SIG-M5 treated with dmso at 0.1 percent for 504 hours (cell line): ENCODE data around the gene DENND5B.
"Not testable (repeated sequence)": the region's sequence is repeated elsewhere in the genome, so short reads cannot be mapped to it uniquely, and the experiment has no call there.

Experiments used
- DNase-seq: peaks from one replicate; lab custom pipeline; 2025; ENCODE audit not compliant: unreplicated experiment; lab: John Stamatoyannopoulos, UW

Gene DENND5B

GRCh38 chr12:31560516-31560915 lies 30.4 kb downstream of the DENND5B start:
- DNase-seq: no peak

GRCh38 chr12:31558521-31558920 lies 32.4 kb downstream of the DENND5B start:
- DNase-seq: no peak

DNA sequence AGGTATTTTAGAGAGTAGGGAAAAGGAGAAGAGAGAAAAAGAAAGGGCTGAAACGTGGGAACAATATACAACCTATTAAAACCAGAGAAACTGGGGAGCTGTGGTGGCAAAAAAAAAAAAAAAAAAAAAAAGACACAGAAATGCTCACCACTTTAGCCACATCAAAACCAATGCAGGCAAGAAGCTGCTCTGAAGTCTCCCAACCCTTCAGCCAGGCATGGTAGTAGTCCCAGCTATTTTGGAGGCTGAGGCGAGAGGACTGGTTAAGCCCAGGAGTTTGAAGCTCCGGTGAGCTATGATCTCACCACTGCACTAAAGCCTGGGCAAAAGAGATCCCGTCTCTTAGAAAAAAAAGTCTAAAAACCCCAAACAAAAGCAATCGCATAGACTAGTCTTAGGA lies 33.2 kb downstream of the DENND5B start:
- no peak for DNase-seq

DNA sequence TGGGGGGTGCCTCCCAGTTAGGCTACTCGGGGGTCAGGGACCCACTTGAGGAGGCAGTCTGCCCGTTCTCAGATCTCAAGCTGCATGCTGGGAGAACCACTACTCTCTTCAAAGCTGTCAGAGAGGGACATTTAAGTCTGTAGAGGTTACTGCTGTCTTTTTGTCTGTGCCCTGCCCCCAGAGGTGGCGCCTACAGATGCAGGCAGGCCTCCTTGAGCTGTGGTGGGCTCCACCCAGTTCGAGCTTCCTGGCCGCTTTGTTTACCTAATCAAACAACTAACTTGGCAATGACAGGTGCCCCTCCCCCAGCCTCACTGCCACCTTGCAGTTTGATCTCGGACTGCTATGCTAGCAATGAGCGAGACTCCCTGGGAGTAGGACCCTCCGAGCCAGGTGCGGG lies 35.5 kb downstream of the DENND5B start:
- not testable (repeated sequence) for DNase-seq

GRCh38 chr12:31550590-31550989 lies 40.3 kb downstream of the DENND5B start:
- not testable (repeated sequence) for DNase-seq

DNA sequence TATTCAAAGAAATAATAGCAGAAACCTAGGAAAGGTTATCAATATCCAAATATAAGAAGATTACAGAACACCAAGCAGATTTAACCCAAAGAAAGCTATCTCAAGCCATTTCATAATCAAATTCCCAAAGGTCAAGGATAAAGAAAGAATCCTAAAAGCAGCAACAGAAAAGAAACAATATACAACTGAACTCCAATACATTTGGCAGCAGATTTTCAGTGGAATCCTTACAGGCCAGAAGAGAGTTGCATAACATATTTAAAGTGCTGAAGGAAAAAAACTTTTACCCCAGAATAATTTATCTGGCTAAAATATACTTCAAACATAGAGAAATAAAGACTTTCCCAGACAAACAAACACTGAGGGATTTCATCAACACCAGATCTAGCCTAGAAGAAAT lies 54.3 kb downstream of the DENND5B start:
- DNase-seq: no peak

DNA sequence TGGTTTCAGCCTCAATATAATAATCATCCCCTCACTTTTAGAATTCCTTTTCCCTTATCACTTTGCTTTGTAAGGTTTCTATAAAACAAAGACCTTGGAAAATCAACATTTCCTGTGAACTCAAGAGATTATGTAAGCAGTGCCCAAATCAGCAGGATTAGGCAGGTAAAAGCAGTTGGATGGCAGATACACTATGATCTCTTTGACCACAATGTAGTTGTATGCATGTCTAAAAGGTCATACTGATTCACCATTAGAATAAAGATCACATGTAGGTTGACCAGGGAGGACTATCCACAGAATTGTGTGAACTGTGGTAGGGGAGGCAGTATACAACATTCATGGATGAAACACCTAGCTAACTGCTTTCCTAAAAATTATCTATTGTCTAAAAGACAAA lies 57.5 kb downstream of the DENND5B start:
- no peak for DNase-seq

DNA sequence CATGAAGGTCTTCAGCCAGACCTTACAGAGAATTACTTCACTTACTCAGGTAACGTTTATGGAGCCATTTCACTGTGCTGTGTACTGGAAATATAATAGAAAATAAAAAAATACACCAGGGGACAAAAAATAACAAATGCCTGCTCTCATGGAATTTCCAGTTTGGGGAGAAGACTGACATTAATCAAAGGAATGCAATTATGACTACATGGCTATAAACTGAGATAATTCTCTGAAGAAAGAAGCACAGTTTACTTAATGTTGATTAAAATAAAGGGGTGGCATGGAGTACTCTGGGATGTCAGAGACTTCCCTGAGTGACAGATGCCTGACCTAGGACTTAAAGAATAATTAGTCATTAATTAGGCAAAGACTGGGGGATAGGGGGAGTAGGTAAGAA lies 59.0 kb downstream of the DENND5B start:
- no peak for DNase-seq

GRCh38 chr12:31528095-31528494 lies 62.8 kb downstream of the DENND5B start:
- no peak for DNase-seq

GRCh38 chr12:31527083-31527482 lies 63.9 kb downstream of the DENND5B start:
- no peak for DNase-seq

DNA sequence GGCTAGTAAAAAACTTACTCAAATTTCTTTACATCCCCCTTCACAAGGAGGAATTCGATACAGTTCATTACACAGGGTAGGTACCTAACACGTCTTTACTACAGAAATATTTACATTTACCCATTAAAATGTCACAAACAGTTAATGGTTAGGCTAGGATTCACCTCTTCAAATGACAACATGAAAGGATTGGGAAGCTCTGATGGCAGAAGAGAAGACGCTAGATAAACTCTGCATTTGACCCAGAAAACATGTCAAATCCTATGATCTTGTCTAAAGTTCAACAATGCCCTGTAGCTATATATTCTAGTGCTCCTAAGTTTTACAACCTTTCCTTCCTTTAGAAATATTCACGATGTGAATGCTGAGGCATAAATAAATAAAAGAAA lies 64.8 kb downstream of the DENND5B start:
- DNase-seq: no peak

- no peak for DNase-seq
Observed at GRCh38 chr12:31525496-31526157, 65.3 kb downstream of the DENND5B start.

DNA sequence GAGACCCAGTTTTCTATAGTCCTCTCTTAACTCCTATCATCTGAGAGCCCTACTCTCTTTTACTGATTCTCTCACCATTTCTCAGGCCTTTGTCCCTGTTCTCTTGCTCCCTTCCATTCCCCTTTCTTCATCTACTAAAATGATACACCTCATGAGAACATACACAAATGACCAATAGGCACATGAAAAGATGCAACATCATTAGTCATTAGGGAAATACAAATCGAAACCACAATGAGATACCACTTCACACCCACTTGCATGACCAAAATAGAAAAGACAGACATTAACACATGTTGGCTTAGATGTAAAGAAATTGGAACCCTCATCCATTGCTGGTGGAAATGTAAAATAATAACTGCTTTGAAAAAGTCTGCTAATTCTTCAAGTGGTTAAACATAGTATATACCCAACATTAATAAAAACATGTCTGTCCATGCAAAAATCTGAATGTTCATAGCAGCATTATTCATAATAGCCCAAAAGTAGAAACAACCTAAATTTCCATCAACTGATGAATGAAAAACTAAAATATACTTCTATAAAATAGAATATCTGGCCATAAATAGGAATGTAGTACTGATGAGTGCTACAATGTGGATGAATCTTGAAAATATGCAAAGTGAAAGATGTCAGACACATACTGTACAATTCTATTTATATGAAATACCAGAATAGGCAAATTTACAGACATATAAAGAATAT lies 66.0 kb downstream of the DENND5B start:
- DNase-seq: no peak

DNA sequence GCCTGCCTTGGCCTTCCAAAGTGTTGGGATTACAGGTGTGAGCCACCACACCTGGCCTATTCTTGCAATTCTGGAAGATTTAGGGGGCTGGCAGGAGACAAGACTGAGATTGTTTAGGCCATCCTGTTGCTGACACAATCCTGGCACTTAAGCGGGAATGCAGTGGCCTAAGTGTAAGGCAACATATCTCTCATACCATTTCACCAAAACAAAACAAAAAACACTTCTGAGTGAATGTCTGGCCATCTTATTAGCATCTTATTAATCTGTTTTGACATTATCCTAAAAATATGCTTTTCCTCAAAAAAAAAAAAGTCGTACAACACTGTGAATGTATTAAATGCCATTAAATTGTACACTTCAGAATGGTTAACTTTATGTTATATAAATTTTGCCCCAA lies 67.6 kb downstream of the DENND5B start:
- DNase-seq: no peak

GRCh38 chr12:31522607-31523006 lies 68.3 kb downstream of the DENND5B start:
- DNase-seq: no peak

DNA sequence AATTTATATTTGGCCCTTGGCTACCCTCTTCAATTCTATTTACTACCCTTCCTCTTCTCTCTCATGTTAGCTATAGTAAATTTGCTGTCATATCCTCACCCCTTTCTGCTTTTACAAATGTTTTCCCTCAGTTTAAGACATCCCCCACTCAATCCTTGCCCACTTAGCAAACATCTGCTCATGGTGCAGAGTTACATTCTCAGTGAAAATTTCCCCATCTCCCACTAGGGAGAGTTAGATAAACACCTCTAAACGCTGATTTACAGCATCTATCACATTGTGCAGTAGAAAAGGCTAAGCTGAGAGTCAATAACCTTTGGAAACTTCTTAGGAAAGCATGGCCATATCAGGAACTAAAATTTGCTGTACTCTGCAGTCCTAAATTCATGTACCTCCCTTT lies 69.0 kb downstream of the DENND5B start:
- no peak for DNase-seq

- DNase-seq: no peak
Observed at GRCh38 chr12:31519511-31519910, 71.4 kb downstream of the DENND5B start.

DNA sequence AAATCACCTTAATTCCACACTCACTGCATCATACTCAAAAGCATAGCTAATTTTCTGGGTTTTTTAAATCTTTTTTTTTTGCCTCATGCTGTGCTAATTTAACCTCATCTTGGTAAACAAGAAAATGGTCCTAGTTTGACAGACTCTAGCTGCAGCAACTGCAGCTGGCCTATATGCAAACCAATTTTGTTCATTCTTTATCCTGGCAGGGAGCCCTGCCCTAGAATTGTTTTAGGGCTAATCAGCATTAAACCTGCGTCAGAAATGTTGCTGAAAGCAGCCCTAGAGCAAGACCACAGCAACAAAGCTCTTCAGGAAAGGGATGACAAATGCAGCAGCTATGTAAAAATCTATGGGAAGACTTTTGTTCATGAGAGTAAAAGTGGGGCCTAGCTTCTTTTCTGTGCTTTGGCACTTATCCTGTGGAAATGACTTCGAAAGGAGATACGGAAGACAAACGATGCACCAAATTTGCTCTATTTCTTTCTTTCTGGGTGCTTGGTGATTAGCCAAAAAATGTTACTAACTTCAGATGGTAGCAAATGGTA lies 72.2 kb downstream of the DENND5B start:
- no peak for DNase-seq

DNA sequence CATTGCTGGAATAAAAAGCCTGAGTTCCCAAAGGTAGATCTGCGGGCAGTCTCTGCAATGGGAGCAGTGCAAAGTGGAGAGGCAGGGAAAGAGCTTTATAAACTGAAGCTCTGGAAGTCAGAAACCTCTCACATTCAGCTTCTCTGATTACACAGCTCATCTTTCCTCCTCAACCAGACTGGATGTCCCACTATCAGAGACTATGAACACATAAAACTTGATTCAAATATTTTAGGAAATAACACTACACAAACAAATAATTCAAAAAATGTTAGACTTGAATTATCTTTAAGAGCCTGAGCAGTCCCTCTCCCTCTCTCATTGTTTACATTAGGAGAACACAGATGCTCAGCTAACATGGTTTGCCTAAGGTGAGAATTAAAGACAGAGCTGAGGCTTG lies 72.9 kb downstream of the DENND5B start:
- DNase-seq: no peak

GRCh38 chr12:31516702-31517101 lies 74.2 kb downstream of the DENND5B start:
- no peak for DNase-seq

- no peak for DNase-seq
Observed at GRCh38 chr12:31514912-31515311, 76.0 kb downstream of the DENND5B start.

DNA sequence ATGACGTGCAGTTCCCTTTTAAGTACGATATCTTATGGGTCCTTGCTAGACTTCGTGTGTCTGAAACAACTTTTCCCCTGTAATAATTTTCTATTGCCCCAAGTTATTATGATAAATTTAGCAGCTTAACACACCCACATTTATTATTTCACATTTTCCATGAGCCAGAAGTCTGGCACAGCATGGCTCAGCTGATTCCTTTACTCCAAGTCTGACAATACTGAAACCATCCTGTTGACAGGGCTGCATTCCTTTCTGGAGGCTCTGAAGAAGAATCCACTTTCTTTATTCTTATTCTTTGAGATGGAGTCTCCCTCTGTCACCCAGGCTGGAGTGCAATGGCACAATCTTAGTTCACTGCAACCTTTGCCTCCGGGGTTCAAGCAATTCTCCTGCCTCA lies 80.9 kb downstream of the DENND5B start:
- DNase-seq: no peak
